Activated B cell treated with CpG ODN at 0.5 μM for 24 hours (primary cell): Measurements from ENCODE around the gene RPS2. TPM values are rescaled to one million over a fixed set of nuclear protein-coding genes. Genes with fewer than 3 reads are reported as not detected.
"Not testable (repeated sequence)": the region's sequence is repeated elsewhere in the genome, so short reads cannot be mapped to it uniquely, and the experiment has no call there.

Experiments used
- ATAC-seq: fragments of 200-7000 bp; cut with Tn5 transposase; one replicate; pipeline ENCODE4 v1.10.0; 2021; ENCODE audit warnings: low read depth, mild to moderate bottlenecking, moderate library complexity
- CTCF ChIA-PET: fragments of 350-600 bp; sonication (Branson Sonifier 250); formaldehyde crosslinking; loops from one replicate; lab custom pipeline; 2021; ENCODE audit warnings: antibody characterized with exemption; lab: Charles Lee
- POLR2A ChIA-PET: fragments of 350-600 bp; sonication (Branson Sonifier 250); formaldehyde crosslinking; loops from one replicate; lab custom pipeline; 2021; ENCODE audit warnings: antibody characterized with exemption; lab: Charles Lee
- DNase-seq: peaks from one replicate; pipeline ENCODE4 v3.0.0; 2022
- H3K27ac Mint-ChIP-seq: one replicate; pipeline ENCODE4 v1.8.0; 2020; ENCODE audit warnings: mixed read lengths
- H3K27me3 Mint-ChIP-seq: one replicate; pipeline ENCODE4 v1.8.0; 2021; ENCODE audit warnings: mixed read lengths
- H3K36me3 Mint-ChIP-seq: one replicate; pipeline ENCODE4 v1.8.0; 2021; ENCODE audit warnings: low read depth, mixed read lengths
- H3K4me1 Mint-ChIP-seq: one replicate; pipeline ENCODE4 v1.8.0; 2021; ENCODE audit warnings: mixed read lengths
- H3K4me3 Mint-ChIP-seq: one replicate; pipeline ENCODE4 v1.8.0; 2020; ENCODE audit warnings: mild to moderate bottlenecking, mixed read lengths
- H3K9me3 Mint-ChIP-seq: one replicate; pipeline ENCODE4 v1.8.0; 2020; ENCODE audit warnings: mixed read lengths
- intact Hi-C: fragments of 100-400 bp; cut with micrococcal nuclease; formaldehyde crosslinking; loops from one replicate; pipeline ENCODE4 v1.15.1; 2024
- total RNA-seq: library from RNA; stranded (reverse); gene quantifications from 2 replicates; pipeline ENCODE4 v1.2.3, GENCODE V29; 2022
- TF ChIP-seq, protein P1 (sequence below): fragments of 200-600 bp; IDR thresholded peaks from one replicate; pipeline ENCODE4 v1.8.0; 2022; ENCODE audit warnings: antibody characterized with exemption, mild to moderate bottlenecking

RPS2 gene
- total RNA-seq, 1 donor from 2014 or later, result 5,116 TPM

DNA sequence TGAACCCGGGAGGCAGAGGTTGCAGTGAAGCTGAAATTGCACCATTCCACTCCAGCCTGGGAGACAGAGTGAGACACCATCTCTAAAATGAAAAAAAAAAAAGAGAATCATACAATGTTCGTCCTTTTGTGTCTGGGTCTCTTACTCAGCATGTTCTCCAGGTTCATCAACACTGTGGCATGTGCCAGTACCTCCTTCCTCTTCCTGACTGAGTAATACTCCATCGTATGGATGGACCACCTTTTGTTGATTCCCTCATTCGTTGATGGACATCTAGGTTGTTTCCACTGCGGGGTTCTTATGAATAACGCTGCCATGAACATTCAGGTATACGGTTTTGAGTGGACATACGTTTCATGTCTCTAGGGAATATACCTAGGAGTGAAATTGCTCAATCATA lies 42.3 kb downstream of the RPS2 start:
- intact Hi-C loops, result no loop called here
- CTCF ChIA-PET, result no interaction called here
- H3K36me3 Mint-ChIP-seq, result no peaks in the 10 kb centered on the region

DNA sequence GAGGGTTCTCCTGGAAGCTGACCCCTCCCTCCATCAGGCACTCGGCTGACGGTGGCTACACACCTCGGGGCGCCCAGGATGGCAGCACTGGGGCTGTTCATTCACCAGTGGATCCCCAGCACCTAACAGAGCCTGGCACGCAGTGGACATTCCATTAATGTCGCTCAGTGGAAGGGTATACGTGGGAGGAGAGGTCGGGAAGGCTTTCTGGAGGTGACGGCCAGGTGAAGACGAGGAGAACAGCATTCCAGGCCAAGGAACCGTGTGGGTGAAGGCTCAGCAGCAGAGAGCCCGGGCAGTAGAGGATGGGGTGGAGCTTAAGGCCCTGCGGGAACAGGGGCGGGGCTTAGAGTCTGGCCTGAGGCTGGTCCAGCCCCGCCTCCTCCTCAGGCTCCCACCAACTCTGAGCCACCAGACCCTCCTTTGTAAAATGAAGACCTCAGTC lies 43.9 kb downstream of the RPS2 start:
- ChIA-PET CTCF (no interaction called here), POLR2A (interaction anchor here (0.7 kb wide), 1 partner anchor 80 kb away, joined by 3 read pairs; no protein-coding TSS in a partner anchor)
- TF ChIP-seq, protein P1, sequence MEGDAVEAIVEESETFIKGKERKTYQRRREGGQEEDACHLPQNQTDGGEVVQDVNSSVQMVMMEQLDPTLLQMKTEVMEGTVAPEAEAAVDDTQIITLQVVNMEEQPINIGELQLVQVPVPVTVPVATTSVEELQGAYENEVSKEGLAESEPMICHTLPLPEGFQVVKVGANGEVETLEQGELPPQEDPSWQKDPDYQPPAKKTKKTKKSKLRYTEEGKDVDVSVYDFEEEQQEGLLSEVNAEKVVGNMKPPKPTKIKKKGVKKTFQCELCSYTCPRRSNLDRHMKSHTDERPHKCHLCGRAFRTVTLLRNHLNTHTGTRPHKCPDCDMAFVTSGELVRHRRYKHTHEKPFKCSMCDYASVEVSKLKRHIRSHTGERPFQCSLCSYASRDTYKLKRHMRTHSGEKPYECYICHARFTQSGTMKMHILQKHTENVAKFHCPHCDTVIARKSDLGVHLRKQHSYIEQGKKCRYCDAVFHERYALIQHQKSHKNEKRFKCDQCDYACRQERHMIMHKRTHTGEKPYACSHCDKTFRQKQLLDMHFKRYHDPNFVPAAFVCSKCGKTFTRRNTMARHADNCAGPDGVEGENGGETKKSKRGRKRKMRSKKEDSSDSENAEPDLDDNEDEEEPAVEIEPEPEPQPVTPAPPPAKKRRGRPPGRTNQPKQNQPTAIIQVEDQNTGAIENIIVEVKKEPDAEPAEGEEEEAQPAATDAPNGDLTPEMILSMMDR, result no peak
- peaks cover 48% of the 10 kb centered on the region for H3K27me3 Mint-ChIP-seq
- ATAC-seq, result peak; percentile 37
- H3K27ac Mint-ChIP-seq, result no peak overlapping the region
- H3K4me3 Mint-ChIP-seq, result no peak overlapping the region
- H3K9me3 Mint-ChIP-seq, result no peaks in the 10 kb centered on the region
- H3K36me3 Mint-ChIP-seq, result no peaks in the 10 kb centered on the region
- intact Hi-C loops, result no loop called here
- no peak for DNase-seq
- H3K4me1 Mint-ChIP-seq, result peaks cover 5% of the 10 kb centered on the region

More for the DNA sequence above, 42.3 kb downstream of the RPS2 start:
- H3K9me3 Mint-ChIP-seq, result no peaks in the 10 kb centered on the region
- POLR2A ChIA-PET, result no interaction called here
- no peak overlapping the region for H3K27ac Mint-ChIP-seq
- peaks cover 39% of the 10 kb centered on the region for H3K27me3 Mint-ChIP-seq
- TF ChIP-seq, protein P1, result no peak
- H3K4me3 Mint-ChIP-seq, result no peak overlapping the region
- DNase-seq (no peak), ATAC-seq (no peak)
- H3K4me1 Mint-ChIP-seq, result peaks cover 5% of the 10 kb centered on the region

DNA sequence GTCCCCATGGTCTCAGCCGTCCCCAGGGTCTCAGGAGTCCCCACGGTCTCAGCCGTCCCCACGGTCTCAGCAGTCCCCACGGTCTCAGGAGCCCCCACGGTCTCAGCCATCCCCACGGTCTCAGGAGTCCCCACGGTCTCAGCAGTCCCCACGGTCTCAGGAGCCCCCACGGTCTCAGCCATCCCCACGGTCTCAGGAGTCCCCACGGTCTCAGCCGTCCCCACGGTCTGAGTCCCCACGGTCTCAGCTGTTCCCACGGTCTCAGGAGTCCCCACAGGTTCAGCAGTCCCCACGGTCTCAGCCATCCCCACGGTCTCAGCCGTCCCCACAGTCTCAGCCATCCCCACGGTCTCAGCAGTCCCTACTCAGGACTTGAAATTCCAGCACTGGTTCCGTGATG lies 44.5 kb downstream of the RPS2 start:
- ATAC-seq, intact Hi-C loops, CTCF ChIA-PET, H3K4me1 Mint-ChIP-seq, H3K27ac Mint-ChIP-seq, H3K36me3 Mint-ChIP-seq, POLR2A ChIA-PET, DNase-seq, H3K9me3 Mint-ChIP-seq, H3K4me3 Mint-ChIP-seq: not testable (repeated sequence)
- H3K27me3 Mint-ChIP-seq, result peaks cover 49% of the 10 kb centered on the region

DNA sequence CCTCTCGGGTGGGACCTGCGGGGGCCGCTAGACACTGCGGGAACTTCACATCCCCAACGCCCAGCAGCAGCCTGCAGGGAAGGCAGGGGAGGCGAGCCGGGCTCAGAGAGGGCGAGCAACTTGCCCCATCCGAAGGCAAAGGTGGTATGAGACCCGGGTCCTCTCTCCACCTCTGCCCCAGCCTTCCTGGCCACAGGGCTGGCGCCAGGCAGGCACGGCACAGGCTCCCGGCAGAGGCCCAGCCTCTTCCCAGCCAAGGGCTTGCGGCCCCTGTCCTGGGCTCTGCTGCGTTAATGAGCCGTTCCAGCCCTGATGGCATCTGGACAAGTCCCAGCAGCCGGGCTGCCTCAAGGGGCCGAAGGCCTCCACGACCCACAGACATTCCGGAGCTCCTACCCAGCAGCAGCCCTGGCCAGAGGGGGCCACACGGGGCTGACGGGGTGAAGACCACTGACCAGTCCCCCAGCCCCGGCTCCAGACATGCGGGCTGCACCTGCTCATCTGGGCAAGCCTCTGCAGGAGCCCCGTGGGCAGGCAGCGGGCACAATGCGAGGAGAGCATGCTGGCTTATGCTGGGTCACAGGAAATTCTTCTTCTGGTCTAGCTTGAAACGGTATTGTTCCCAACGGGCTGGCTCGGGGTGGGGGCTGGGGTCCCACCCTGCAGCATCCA lies 45.2 kb downstream of the RPS2 start:
- intact Hi-C loops, result no loop called here
- Mint-ChIP-seq H3K27me3 (peaks cover 47% of the 10 kb centered on the region), H3K36me3 (no peaks in the 10 kb centered on the region), H3K4me1 (peaks cover 5% of the 10 kb centered on the region), H3K27ac (no peak overlapping the region), H3K4me3 (no peak overlapping the region), H3K9me3 (no peaks in the 10 kb centered on the region)
- ChIA-PET CTCF (no interaction called here), POLR2A (no interaction called here)
- no peak for DNase-seq
- TF ChIP-seq, protein P1, result no peak
- no peak for ATAC-seq

DNA sequence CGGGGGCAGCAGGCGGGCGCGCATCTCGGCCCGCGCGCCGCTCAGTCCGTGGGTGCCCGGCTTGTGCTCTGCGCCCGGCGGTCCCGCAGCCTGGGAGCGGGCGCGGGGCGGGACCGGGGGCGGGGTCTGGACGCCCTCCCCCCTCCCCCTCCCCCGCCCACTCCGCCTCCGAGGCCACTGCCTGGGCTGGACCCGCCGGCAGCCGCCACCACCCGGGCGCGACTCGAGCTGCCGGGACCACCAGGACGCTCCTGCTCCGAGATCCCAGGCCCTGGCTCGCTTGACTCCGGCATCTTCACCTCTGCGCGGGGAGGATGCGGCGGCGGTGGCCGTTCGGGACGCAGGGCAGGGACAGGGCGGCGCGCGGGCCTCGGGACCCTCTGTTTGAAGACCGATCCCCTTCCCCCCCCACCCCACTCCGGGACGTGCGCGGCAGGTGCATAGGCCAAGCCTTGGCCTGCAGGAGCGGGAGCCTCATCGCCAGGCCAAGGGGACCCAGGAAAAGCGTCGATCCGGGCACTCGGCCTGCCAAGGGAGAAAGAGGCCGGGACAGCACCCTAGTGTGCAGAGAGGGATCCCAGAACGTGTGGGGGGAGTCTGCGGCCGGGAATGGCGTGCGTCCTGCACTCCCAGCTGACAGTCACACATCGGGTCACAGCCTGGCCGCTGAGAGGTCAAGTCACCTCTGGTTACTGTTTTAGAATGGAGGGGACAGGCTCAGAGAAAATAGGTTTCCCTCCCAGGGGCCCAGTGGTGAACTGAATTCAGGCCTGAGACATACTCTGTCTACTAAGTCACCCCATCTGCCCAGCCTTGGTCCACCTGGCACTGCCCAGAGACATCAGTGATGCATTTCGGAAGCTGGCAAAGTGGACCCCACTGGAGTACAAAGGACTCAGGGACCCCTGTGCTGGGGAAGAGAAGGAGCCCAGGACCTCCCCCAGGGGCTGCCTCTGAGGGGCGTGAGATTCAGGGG lies 46.0 kb downstream of the RPS2 start, which contains the start of gene HS3ST6:
HS3ST6 (minus strand) TSS at position 65 of the 976 bp plus-strand sequence. CDS start 92 bp downstream, outside the sequence.
- no peaks in the 10 kb centered on the region for H3K36me3 Mint-ChIP-seq
- peaks cover 5% of the 10 kb centered on the region for H3K4me1 Mint-ChIP-seq
- ATAC-seq (no peak), DNase-seq (no peak)
- no peak within 1 kb of the TSS for H3K4me3 Mint-ChIP-seq
- no peak within 1 kb of the TSS for H3K27ac Mint-ChIP-seq
- intact Hi-C loops, result no loop called here
- no peaks in the 10 kb centered on the region for H3K9me3 Mint-ChIP-seq
- ChIA-PET POLR2A (no interaction called here), CTCF (no interaction called here)
- TF ChIP-seq, protein P1, result no peak
- peaks cover 44% of the 10 kb centered on the region for H3K27me3 Mint-ChIP-seq
